ENCODE measurements around the gene DGKQ.

GRCh38 chr4:917466-917865 lies 55.9 kb downstream of the DGKQ start:
- TF ChIP-seq POLR2AphosphoS2 (IDR thresholded peaks at IDR 0.05; ENCODE audit: low read depth, low read length) (no peak), ZNF121 (CRISPR knock-in tag; IDR thresholded peaks at IDR 0.05) (no peak), CTCF (CRISPR knock-in tag; IDR thresholded peaks at IDR 0.05) (no peak), ZNF501 (CRISPR knock-in tag; IDR thresholded peaks at IDR 0.05) (no peak), ZNF280B (CRISPR knock-in tag; IDR thresholded peaks at IDR 0.05; ENCODE audit: borderline replicate concordance) (no peak), UBTF (CRISPR knock-in tag; IDR thresholded peaks at IDR 0.05) (no peak), FOXA3 (CRISPR knock-in tag; IDR thresholded peaks at IDR 0.05) (no peak), TARDBP (CRISPR knock-in tag; IDR thresholded peaks at IDR 0.05) (no peak), CREM (IDR thresholded peaks at IDR 0.05) (no peak), CREM (CRISPR knock-in tag; IDR thresholded peaks at IDR 0.05) (no peak), ADNP (CRISPR knock-in tag; IDR thresholded peaks at IDR 0.05) (no peak)
